HFFc6 (cell line): Measurements from ENCODE around the gene MYORG. TPM values are rescaled to one million over a fixed set of nuclear protein-coding genes. Genes with fewer than 3 reads are reported as not detected.

ENCODE experiments used
- DNase-seq: peaks from one replicate; pipeline ENCODE4 v3.0.0-alpha.2; 2018
- H3K27ac Mint-ChIP-seq: 2 replicates; pipeline ENCODE4 v1.8.0; 2020; ENCODE audit warnings: mild to moderate bottlenecking, mixed read lengths
- H3K27me3 Mint-ChIP-seq: 2 replicates; pipeline ENCODE4 v1.8.0; 2021; ENCODE audit warnings: mild to moderate bottlenecking, moderate library complexity, mixed read lengths; ENCODE audit not compliant: insufficient read depth
- H3K36me3 Mint-ChIP-seq: 2 replicates; pipeline ENCODE4 v1.8.0; 2021; ENCODE audit warnings: low read depth, mixed read lengths
- H3K4me1 Mint-ChIP-seq: 2 replicates; pipeline ENCODE4 v1.8.0; 2020; ENCODE audit warnings: low read depth, mixed read lengths
- H3K4me3 Mint-ChIP-seq: 2 replicates; pipeline ENCODE4 v1.8.0; 2020; ENCODE audit warnings: mild to moderate bottlenecking, moderate library complexity, mixed read lengths
- H3K9me3 Mint-ChIP-seq: 2 replicates; pipeline ENCODE4 v1.8.0; 2020; ENCODE audit warnings: mild to moderate bottlenecking, mixed read lengths
- total RNA-seq, 6 experiments: library from RNA; stranded (reverse); fragmentation: NEBNext Ultra II Directional; extraction: Animal tissue kit (Norgen Biotek cat#: 25700); gene quantifications; 2 replicates in 1 of 6; 3 replicates in 5 of 6; pipeline ENCODE4 v1.2.3, GENCODE V29; 2021
- TF ChIP-seq, protein P1 (sequence below): fragments of 200-600 bp; sonication (generic); IDR thresholded peaks from 2 replicates; pipeline ENCODE4 v1.5.0; 2021; ENCODE audit warnings: antibody characterized with exemption, mild to moderate bottlenecking

The MYORG gene
- total RNA-seq, 6 experiments from 2014 or later: 0.96 to 2.2 (median 1.4) TPM

DNA sequence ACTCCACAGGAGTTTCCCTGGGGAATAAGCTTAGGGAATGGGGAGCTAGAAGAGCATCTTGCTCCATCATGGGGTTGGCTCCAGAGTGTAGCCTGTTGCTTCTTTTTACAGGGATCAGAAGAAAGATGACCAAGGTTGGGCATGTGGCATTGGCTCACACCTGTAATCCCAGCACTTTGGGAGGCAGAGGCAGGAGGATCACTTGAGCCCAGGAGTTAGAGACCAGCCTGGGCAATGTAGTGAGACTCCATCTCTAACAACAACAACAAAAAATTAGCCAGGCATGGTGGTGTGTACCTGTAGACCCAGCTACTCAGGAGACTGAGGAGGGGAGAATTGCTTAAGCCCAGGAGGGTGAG is 28.9 kb downstream of the MYORG start:
- no peaks in the 10 kb centered on the region for H3K9me3 Mint-ChIP-seq
- H3K36me3 Mint-ChIP-seq: peaks cover 11% of the 10 kb centered on the region
- H3K27ac Mint-ChIP-seq: no peak overlapping the region
- no peaks in the 10 kb centered on the region; the same call in 1 of the 2 replicates for H3K27me3 Mint-ChIP-seq
- no peak for DNase-seq
- no peak overlapping the region for H3K4me3 Mint-ChIP-seq
- H3K4me1 Mint-ChIP-seq: no peaks in the 10 kb centered on the region
- TF ChIP-seq, protein P1, sequence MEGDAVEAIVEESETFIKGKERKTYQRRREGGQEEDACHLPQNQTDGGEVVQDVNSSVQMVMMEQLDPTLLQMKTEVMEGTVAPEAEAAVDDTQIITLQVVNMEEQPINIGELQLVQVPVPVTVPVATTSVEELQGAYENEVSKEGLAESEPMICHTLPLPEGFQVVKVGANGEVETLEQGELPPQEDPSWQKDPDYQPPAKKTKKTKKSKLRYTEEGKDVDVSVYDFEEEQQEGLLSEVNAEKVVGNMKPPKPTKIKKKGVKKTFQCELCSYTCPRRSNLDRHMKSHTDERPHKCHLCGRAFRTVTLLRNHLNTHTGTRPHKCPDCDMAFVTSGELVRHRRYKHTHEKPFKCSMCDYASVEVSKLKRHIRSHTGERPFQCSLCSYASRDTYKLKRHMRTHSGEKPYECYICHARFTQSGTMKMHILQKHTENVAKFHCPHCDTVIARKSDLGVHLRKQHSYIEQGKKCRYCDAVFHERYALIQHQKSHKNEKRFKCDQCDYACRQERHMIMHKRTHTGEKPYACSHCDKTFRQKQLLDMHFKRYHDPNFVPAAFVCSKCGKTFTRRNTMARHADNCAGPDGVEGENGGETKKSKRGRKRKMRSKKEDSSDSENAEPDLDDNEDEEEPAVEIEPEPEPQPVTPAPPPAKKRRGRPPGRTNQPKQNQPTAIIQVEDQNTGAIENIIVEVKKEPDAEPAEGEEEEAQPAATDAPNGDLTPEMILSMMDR: no peak

DNA sequence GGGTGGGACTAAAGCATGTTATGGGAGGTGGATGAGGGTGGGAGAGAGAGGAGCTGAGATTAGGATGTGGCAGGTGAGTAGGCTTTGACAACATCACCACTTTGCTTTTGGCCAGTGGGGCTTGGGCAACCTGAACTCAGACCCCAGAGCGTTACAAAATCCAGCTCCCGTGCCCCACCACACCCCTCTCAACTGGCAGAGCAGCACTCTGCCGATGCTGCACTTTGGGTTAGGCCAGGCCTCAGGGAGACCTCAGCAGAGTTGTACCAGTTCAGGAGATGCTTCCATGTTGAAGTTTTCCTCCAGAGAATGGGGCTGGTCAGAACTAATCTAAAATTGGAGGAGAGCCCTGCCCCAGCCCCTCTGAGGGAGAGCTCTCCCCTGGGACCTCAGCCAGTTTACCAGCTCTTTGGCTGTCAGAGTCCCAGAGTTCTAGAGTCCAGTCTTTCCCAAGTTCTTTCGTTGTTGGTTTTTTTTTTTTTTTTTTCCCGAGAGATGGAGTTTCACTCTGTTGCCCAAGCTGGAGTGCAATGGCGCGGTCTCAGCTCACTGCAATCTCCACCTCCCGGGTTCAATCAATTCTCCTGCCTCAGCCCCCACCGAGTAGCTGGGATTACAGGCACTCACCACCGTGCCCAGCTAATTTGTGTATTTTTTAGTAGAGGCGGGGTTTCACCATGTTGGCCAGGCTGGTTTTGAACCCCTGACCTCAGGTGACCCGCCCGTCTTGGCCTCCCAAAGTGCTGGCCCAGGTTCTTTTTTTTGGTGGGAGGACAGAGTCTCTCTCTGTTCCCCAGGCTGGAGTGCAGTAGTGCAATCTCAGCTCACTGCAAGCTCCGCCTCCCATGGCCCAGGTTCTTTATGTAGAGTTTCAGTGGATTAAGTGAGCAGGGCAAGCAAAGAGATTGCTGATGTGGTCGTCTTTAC is 29.6 kb downstream of the MYORG start:
- TF ChIP-seq, protein P1: no peak
- no peak overlapping the region for H3K27ac Mint-ChIP-seq
- peaks cover 11% of the 10 kb centered on the region for H3K36me3 Mint-ChIP-seq
- no peaks in the 10 kb centered on the region; the same call in 1 of the 2 replicates for H3K27me3 Mint-ChIP-seq
- no peak overlapping the region for H3K4me3 Mint-ChIP-seq
- H3K9me3 Mint-ChIP-seq: no peaks in the 10 kb centered on the region
- no peaks in the 10 kb centered on the region for H3K4me1 Mint-ChIP-seq
- no peak for DNase-seq

DNA sequence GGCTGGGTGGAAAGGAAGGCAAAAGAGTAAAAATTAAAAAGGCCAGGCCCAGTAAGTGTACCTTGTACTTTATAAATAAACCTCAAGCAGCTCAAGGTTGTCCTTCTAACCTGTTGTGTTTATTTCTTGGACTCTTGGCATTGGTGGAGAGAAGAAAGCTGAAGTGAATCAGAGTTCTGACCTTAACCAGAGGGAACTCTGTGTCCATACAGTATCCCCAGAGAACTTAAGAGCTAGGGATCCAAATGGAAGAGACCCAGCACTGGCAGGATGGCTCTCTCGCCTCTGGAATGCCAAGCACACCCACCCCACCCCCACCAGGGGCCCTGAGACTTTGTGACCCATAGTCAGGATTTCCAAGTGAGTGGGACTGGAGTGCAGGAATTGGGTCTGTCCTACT is 33.1 kb downstream of the MYORG start:
- TF ChIP-seq, protein P1: no peak
- DNase-seq: no peak
- Mint-ChIP-seq H3K27ac (no peak overlapping the region), H3K4me1 (no peaks in the 10 kb centered on the region), H3K9me3 (no peaks in the 10 kb centered on the region), H3K27me3 (no peaks in the 10 kb centered on the region; the same call in 1 of the 2 replicates), H3K36me3 (peaks cover 15% of the 10 kb centered on the region), H3K4me3 (no peak overlapping the region)

DNA sequence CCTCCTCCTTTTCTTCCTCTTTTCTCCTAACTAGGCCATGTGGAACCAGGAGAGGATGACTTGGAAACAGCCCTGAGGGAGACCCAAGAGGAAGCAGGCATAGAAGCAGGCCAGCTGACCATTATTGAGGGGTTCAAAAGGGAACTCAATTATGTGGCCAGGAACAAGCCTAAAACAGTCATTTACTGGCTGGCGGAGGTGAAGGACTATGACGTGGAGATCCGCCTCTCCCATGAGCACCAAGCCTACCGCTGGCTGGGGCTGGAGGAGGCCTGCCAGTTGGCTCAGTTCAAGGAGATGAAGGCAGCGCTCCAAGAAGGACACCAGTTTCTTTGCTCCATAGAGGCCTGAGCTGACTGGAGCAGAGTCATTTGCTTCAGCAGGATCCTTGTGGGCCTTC is 33.6 kb downstream of the MYORG start:
- Mint-ChIP-seq H3K36me3 (peaks cover 17% of the 10 kb centered on the region), H3K9me3 (no peaks in the 10 kb centered on the region), H3K4me3 (no peak overlapping the region), H3K4me1 (no peaks in the 10 kb centered on the region), H3K27me3 (no peaks in the 10 kb centered on the region; the same call in 1 of the 2 replicates), H3K27ac (no peak overlapping the region)
- no peak for DNase-seq
- TF ChIP-seq, protein P1: no peak

DNA sequence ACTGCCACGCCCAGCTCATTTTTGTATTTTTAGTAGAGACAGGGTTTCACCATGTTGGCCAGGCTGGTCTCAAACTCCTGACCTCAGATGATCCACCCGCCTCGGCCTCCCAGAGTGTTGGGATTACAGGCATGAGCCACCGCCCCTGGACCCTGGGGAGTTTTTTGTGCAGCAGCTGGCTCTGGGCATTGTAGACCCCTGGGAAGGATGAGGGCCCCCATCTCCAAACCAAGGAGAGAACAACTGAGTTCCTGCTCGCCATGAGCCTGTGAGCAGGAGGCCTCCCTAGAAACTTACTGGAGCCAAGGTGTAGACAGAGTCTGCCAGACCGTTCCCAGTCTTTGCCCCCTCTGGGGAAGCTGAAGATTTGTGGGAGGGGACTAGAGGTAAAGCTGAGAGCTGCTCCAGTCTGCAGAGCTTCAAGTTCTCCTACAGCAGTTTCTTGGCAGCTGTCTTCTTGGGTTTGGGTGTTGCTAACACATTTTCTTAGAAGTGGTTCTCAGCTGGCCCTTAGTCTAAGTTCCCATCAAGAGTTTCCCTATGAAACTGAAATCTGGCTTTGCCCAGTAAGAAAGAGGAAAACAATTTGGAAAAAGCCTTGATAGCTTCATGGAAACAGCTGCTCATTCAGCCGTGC is 34.9 kb downstream of the MYORG start:
- no peaks in the 10 kb centered on the region for H3K4me1 Mint-ChIP-seq
- H3K4me3 Mint-ChIP-seq: no peak overlapping the region
- no peak for DNase-seq
- H3K36me3 Mint-ChIP-seq: peaks cover 17% of the 10 kb centered on the region
- H3K27ac Mint-ChIP-seq: no peak overlapping the region
- TF ChIP-seq, protein P1: no peak
- no peaks in the 10 kb centered on the region; the same call in 1 of the 2 replicates for H3K27me3 Mint-ChIP-seq
- no peaks in the 10 kb centered on the region for H3K9me3 Mint-ChIP-seq
